HG03175 (cell line): ENCODE data around the gene GET3.

Experiments used
- ATAC-seq: cut with Tn5 transposase; IDR thresholded peaks from one replicate; pipeline ENCODE4 v1.9.1; 2021; ENCODE audit warnings: mild to moderate bottlenecking, moderate library complexity; ENCODE audit not compliant: unreplicated experiment

Gene GET3

GRCh38 chr19:12778017-12778904, 41.0 kb downstream of the GET3 start:
- ATAC-seq, result no peak

- no peak for ATAC-seq
These were observed 41.5 kb downstream of the GET3 start for GRCh38 chr19:12778905-12779161.

- no peak for ATAC-seq
These were observed 42.1 kb downstream of the GET3 start for GRCh38 chr19:12779162-12779993.

- no peak for ATAC-seq
These were observed 44.8 kb downstream of the GET3 start for GRCh38 chr19:12782174-12782423.

GRCh38 chr19:12782424-12783290, 45.4 kb downstream of the GET3 start:
- ATAC-seq, result no peak

- ATAC-seq, result no peak
These were observed 46.1 kb downstream of the GET3 start for GRCh38 chr19:12783291-12783848.

GRCh38 chr19:12783849-12784393, 46.6 kb downstream of the GET3 start:
- no peak for ATAC-seq

- ATAC-seq, result no peak
These were observed 47.1 kb downstream of the GET3 start for GRCh38 chr19:12784394-12784870.

GRCh38 chr19:12784871-12785430, 47.7 kb downstream of the GET3 start:
- ATAC-seq, result no peak

- ATAC-seq, result no peak
These were observed 48.2 kb downstream of the GET3 start for GRCh38 chr19:12785431-12786031.

GRCh38 chr19:12786141-12786870, 49.0 kb downstream of the GET3 start:
- no peak for ATAC-seq

- no peak for ATAC-seq
These were observed 49.7 kb downstream of the GET3 start for GRCh38 chr19:12786952-12787351.

- ATAC-seq, result no peak
These were observed 50.2 kb downstream of the GET3 start for GRCh38 chr19:12787458-12787857.

- ATAC-seq, result no peak
These were observed 50.9 kb downstream of the GET3 start for GRCh38 chr19:12788042-12788681.

GRCh38 chr19:12788682-12789097, 51.4 kb downstream of the GET3 start:
- no peak for ATAC-seq

- ATAC-seq, result peak; percentile 2
These were observed 52.0 kb downstream of the GET3 start for GRCh38 chr19:12789098-12789903.

- ATAC-seq, result peak; percentile 42
These were observed 52.8 kb downstream of the GET3 start for GRCh38 chr19:12789904-12790619.
